Measurements from ENCODE around the gene TYMP.

GRCh38 chr22:50518606-50519005 is 11.2 kb downstream of the TYMP start:
- no peak for TF ChIP-seq MAX (IDR thresholded peaks at IDR 0.05; ENCODE audit: insufficient read depth, insufficient read length)
- TF ChIP-seq, protein P1, sequence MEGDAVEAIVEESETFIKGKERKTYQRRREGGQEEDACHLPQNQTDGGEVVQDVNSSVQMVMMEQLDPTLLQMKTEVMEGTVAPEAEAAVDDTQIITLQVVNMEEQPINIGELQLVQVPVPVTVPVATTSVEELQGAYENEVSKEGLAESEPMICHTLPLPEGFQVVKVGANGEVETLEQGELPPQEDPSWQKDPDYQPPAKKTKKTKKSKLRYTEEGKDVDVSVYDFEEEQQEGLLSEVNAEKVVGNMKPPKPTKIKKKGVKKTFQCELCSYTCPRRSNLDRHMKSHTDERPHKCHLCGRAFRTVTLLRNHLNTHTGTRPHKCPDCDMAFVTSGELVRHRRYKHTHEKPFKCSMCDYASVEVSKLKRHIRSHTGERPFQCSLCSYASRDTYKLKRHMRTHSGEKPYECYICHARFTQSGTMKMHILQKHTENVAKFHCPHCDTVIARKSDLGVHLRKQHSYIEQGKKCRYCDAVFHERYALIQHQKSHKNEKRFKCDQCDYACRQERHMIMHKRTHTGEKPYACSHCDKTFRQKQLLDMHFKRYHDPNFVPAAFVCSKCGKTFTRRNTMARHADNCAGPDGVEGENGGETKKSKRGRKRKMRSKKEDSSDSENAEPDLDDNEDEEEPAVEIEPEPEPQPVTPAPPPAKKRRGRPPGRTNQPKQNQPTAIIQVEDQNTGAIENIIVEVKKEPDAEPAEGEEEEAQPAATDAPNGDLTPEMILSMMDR (IDR thresholded peaks at IDR 0.05; ENCODE audit: extremely low read depth in 1 of 2, insufficient read depth in 1 of 2, low read depth in 1 of 2, low read length in 2 of 2) = no peak
- TF ChIP-seq POLR2AphosphoS5 (IDR thresholded peaks at IDR 0.05; ENCODE audit: insufficient read depth, low read depth, low read length) = no peak
- TF ChIP-seq EZH2 (IDR thresholded peaks at IDR 0.05; ENCODE audit: borderline replicate concordance, low read depth, low read length, severe bottlenecking) = no peak
- TF ChIP-seq POLR2A (IDR thresholded peaks at IDR 0.05; ENCODE audit: low read depth, low read length) = no peak
- TF ChIP-seq JUN (IDR thresholded peaks at IDR 0.05; ENCODE audit: borderline replicate concordance, insufficient read depth, insufficient read length, low read depth) = no peak
- no peak for TF ChIP-seq GATA2 (IDR thresholded peaks at IDR 0.05; ENCODE audit: insufficient read depth, insufficient read length, low read depth, low read length)

Measured in endothelial cell of umbilical vein (primary cell).